HG02759 (cell line): Measurements from ENCODE around the gene ATG3.
"Not testable (repeated sequence)": the region's sequence is repeated elsewhere in the genome, so short reads cannot be mapped to it uniquely, and the experiment has no call there.

Experiments used
- ATAC-seq: cut with Tn5 transposase; IDR thresholded peaks from one replicate; pipeline ENCODE4 v1.9.1; 2021; ENCODE audit warnings: mild to moderate bottlenecking, moderate library complexity; ENCODE audit not compliant: unreplicated experiment

ATG3 gene

GRCh38 chr3:112503304-112503972 is 58.3 kb downstream of the ATG3 start:
- no peak for ATAC-seq

GRCh38 chr3:112500621-112501020 is 61.1 kb downstream of the ATG3 start:
- no peak for ATAC-seq

- ATAC-seq, result peak; percentile 56
These were observed 62.6 kb downstream of the ATG3 start, which contains the start of gene BTLA for GRCh38 chr3:112498914-112499711. TSS of gene BTLA (minus strand) at chr3:112499472. CDS start at chr3:112499358, 114 bp downstream.

- no peak for ATAC-seq
These were observed 63.7 kb downstream of the ATG3 start for GRCh38 chr3:112497897-112498548.

GRCh38 chr3:112496366-112497067 is 65.2 kb downstream of the ATG3 start:
- no peak for ATAC-seq

- not testable (repeated sequence) for ATAC-seq
These were observed 67.4 kb downstream of the ATG3 start for GRCh38 chr3:112494448-112494767.

GRCh38 chr3:112492124-112492523 is 69.6 kb downstream of the ATG3 start:
- ATAC-seq, result no peak

GRCh38 chr3:112491373-112491772 is 70.4 kb downstream of the ATG3 start:
- ATAC-seq, result no peak

GRCh38 chr3:112489674-112490479 is 71.9 kb downstream of the ATG3 start:
- peak; percentile 53 for ATAC-seq

- no peak for ATAC-seq
These were observed 74.8 kb downstream of the ATG3 start for GRCh38 chr3:112486811-112487505.

- no peak for ATAC-seq
These were observed 77.4 kb downstream of the ATG3 start for GRCh38 chr3:112484352-112484751.

GRCh38 chr3:112482675-112483074 is 79.1 kb downstream of the ATG3 start:
- ATAC-seq, result no peak
